ENCODE measurements around the gene SLC25A14.

- TF ChIP-seq CTCF (conservative IDR thresholded peaks at IDR 0.05; ENCODE audit: low read depth, low read length): no peak
- no peak for TF ChIP-seq EZH2 (IDR thresholded peaks at IDR 0.05; ENCODE audit: borderline replicate concordance, low read depth, low read length, poor library complexity, severe bottlenecking)
Observed at GRCh38 chrX:130304587-130305368, 34.9 kb upstream of the SLC25A14 start.
